Fibroblast of skin of left quadriceps (primary cell): ENCODE data around the gene OR2H2.

Experiments used
- DNase-seq, 2 experiments: peaks; one replicate each; pipeline ENCODE4 v3.0.0-alpha.2; 2013; ENCODE audit warnings: low read depth in 2 of 2

Gene OR2H2

GRCh38 chr6:29584821-29585220 is at the start of gene OR2H2:
OR2H2 (plus strand) TSS chr6:29585121; CDS start chr6:29587945, 2,824 bp downstream.
- no peak for DNase-seq

DNA sequence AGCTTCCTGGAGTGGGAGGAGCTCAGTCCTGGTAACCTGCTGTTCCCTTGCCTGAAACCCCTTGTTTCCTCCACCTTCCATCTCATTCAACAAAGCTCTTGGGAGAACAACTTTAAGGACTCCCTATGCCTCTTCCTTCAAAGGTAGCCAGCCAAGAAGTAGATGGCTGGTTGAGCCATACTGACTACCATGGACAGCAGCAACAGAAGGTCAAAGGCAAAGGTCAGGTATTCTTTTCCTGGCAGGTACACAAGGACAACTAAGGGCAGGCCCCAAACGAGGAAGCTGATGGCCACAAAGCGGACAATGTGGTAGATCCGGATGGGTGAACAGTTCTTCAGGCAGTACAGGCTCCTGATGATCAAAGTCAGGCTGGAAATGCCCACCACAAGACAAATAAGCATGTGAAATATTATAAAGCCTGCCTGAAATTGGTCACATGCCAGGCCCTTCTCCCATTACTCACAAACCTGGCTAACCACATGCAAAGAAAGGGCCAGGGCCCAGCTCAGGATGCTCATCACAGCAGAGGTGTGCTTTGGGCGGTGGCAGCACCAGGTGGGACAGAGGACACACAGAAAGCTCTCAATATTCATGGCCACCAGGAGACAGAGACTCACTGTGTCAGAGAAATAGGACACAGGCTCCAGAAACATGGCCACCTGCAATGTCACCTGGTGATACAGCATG is 47.1 kb upstream of the OR2H2 start:
- DNase-seq: no peak

- no peak for DNase-seq
These were observed 37.3 kb upstream of the OR2H2 start for GRCh38 chr6:29547573-29547972.

DNA sequence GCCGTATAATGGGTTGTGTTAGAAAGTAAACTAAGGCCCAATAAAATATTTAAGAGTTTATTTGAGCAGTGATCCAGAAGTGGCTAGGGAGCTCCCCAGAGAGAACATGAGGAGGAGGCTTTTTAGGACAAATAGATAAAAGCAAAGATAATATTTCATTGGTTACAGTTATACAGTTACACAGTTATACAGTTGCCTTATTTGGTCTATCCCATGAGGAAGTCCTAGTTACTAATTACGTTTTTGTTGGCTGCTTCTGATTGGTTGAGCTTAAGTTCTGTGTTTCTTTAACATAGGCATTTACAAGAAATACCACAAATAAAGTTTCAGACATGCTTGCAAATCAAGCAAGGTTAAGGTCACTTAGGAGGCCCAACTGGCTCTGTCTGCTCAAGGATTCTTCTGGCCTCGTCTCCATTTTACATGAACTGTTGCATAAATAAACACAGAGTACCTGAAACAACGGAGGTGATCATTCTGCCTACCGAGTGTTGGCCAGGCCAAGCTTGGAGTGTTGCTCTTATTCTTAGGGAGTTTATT is 32.3 kb upstream of the OR2H2 start:
- peak; percentile 6 to 13 for DNase-seq

DNA sequence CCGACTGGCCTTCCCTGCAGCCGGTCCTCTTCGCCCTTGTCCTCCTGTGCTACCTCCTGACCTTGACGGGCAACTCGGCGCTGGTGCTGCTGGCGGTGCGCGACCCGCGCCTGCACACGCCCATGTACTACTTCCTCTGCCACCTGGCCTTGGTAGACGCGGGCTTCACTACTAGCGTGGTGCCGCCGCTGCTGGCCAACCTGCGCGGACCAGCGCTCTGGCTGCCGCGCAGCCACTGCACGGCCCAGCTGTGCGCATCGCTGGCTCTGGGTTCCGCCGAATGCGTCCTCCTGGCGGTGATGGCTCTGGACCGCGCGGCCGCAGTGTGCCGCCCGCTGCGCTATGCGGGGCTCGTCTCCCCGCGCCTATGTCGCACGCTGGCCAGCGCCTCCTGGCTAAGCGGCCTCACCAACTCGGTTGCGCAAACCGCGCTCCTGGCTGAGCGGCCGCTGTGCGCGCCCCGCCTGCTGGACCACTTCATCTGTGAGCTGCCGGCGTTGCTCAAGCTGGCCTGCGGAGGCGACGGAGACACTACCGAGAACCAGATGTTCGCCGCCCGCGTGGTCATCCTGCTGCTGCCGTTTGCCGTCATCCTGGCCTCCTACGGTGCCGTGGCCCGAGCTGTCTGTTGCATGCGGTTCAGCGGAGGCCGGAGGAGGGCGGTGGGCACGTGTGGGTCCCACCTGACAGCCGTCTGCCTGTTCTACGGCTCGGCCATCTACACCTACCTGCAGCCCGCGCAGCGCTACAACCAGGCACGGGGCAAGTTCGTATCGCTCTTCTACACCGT is 31.5 kb upstream of the OR2H2 start:
- peak in 1 of 2 experiments; percentile 6 for DNase-seq

DNA sequence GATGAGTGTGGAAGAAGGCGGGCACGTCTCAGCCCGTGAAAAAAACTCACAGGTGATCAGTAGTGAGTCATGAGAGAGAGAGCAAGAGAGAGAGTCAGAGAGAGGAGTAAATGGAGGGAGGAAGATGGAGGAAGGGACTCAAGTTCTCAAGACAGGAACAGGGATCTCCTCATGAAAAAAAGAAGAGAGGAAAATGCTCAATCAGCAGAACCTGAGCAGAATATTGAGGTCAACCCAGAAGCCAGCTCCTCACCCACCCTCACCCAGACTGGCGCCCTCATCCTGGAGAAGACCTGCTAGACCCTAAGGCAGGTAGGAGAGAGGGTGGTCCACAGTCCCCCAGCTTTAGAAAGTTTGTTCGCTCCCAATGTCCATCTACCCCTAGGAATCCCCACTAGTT is 30.2 kb upstream of the OR2H2 start:
- no peak for DNase-seq

- DNase-seq: no peak
These were observed 27.6 kb upstream of the OR2H2 start for GRCh38 chr6:29557320-29557719.

- DNase-seq: no peak
These were observed 26.4 kb upstream of the OR2H2 start for GRCh38 chr6:29558439-29559079.

- DNase-seq: no peak
These were observed 25.2 kb upstream of the OR2H2 start, which contains the start of gene UBD for GRCh38 chr6:29559524-29560287. UBD (minus strand) TSS chr6:29559732; CDS start chr6:29559701, 31 bp downstream.

- no peak for DNase-seq
These were observed 23.8 kb upstream of the OR2H2 start for GRCh38 chr6:29561091-29561490.

- no peak for DNase-seq
These were observed 23.2 kb upstream of the OR2H2 start for GRCh38 chr6:29561606-29562181.

GRCh38 chr6:29563435-29563965 is 21.4 kb upstream of the OR2H2 start:
- no peak for DNase-seq

GRCh38 chr6:29564875-29565274 is 20.0 kb upstream of the OR2H2 start:
- DNase-seq: no peak

GRCh38 chr6:29566856-29567255 is 18.1 kb upstream of the OR2H2 start:
- DNase-seq: no peak

GRCh38 chr6:29567541-29567940 is 17.4 kb upstream of the OR2H2 start:
- no peak for DNase-seq

DNA sequence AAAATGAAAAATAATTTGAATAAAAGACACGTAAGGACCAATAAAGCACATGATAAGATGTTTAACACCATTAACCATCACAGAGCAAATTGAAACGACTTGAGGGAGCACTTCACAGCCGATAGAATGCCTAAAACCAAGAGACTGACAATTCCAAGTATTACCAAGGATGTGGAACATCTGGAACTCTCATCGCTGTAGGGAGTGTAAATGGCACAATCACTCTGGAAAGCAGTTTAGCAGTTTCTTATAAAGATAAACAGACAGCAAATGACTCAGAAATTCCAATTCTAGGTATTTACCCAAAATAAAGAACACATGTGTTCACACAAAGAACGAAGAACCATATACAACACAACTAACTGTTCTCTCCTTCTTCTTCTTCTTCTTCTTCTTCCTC is 16.9 kb upstream of the OR2H2 start:
- no peak for DNase-seq

- DNase-seq: no peak
These were observed 8.9 kb upstream of the OR2H2 start for GRCh38 chr6:29576056-29576455.

DNA sequence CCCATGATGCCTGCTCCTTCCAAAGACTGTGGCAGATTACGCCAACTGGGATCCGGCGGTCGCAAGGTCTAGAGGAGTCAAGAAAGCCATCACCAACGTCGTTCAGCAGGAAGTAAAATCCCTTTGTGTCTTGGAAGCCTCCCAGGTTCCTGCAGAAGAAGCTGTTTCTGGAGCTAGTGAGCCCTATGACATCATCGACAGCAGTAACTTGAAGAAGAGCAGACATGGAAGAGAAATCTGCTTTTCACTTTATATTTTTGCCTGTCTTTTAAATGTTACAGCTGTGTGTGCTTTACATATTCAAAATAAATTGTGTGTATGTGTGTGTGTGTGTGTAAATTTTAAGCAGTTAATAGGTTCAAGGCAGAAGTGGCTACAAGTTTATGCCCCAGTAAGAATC is 7.4 kb upstream of the OR2H2 start:
- no peak for DNase-seq

DNA sequence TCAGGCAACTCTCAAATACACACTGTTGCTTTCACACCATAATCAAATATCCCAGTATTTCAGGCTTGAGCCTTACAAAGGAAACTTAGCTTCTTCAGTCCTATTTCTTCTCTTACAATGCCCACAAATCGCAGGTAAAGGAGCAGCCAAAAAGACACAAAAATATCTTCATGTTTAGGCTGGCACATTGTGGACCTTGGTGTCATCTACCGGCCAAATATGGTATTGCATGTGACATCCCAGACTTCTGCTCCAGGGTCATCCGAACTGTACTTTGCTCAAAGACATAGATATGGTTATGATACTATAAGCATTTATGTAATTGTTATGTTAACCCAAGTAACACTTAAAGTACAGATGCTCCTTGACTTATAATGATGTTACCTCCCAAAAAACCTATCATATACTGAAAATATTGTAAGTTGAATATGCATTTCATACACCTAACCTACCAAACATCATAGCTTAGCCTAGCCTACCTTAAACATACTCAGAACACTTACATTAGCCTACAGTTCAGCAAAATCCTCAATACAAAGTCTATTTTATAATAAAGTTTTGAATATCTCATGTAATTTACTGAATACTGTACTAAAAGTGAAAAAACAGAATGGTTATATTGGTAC is 4.6 kb downstream of the OR2H2 start:
- DNase-seq: no peak

DNA sequence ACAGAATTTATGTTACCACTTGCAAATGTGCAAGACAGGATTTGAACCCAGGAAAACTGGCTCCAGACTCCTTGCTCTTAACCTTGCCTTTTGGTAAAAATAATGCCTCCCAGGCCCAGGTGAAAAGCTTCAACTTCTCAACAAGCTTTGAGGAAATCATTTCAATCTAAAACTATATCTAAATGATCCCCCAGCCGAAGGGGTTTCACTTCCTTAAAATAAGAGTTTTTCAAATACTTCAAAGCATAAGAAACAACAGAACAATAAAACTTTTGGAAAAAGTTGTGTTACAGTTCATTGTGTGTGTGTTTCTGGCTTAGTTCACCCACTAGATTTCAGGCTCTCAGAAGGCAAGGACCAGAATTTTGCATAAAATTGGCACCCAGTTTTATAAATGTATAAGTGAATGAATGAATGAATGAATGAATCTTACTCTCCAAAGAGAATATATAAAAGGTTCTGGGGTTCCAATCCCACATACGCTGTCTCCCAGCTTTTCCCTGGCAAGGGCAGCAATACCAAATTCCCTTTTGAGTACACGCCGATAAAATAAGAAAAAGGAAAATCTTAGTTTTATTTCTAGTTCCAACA is 5.4 kb downstream of the OR2H2 start:
- DNase-seq: no peak
